Panc1 (cell line): ENCODE data around the gene MYRF. TPM values are rescaled to one million over a fixed set of nuclear protein-coding genes. Genes with fewer than 3 reads are reported as not detected.

Source experiments
- ATAC-seq: fragments of 200-7000 bp; cut with Tn5 transposase; 2 replicates; pipeline ENCODE4 v1.9.1; 2020; ENCODE audit warnings: mild to moderate bottlenecking, moderate library complexity
- BruUV-seq: library from RNA; stranded (reverse); fragments of 400-500 nt; replicated peaks from 2 replicates; lab custom pipeline; 2021; lab: Mats Ljungman, UMichigan
- CTCF ChIA-PET: fragments of 300-600 bp; sonication (Branson Sonifier 250); formaldehyde crosslinking; loops from one replicate; lab custom pipeline; 2022; ENCODE audit warnings: antibody characterized with exemption; lab: Charles Lee
- POLR2A ChIA-PET: fragments of 300-600 bp; sonication (Branson Sonifier 250); formaldehyde crosslinking; loops from one replicate; lab custom pipeline; 2022; ENCODE audit warnings: antibody characterized with exemption; lab: Charles Lee
- DNase-seq: peaks from one replicate; pipeline ENCODE4 v3.0.0-alpha.2; 2010; ENCODE audit warnings: low read depth, low spot score
- H3K27ac ChIP-seq: 2 replicates; pipeline ENCODE4 v1.5.1; 2011; ENCODE audit warnings: mild to moderate bottlenecking, low read length, inconsistent platforms
- H3K27me3 ChIP-seq: fragments of 200-500 bp; sonication (Bioruptor generic); 2 replicates; pipeline ENCODE4 v1.6.0; 2014; ENCODE audit warnings: low read length, inconsistent platforms; ENCODE audit not compliant: control insufficient read depth, insufficient read depth
- H3K36me3 ChIP-seq: fragments of 200-500 bp; sonication (Bioruptor generic); 2 replicates; pipeline ENCODE4 v1.5.1; 2014; ENCODE audit warnings: inconsistent platforms, mild to moderate bottlenecking, low read length, moderate library complexity; ENCODE audit not compliant: control insufficient read depth, insufficient read depth
- H3K4me1 ChIP-seq: 2 replicates; pipeline ENCODE4 v1.5.1; 2011; ENCODE audit warnings: inconsistent platforms, mild to moderate bottlenecking, low read length, moderate library complexity; ENCODE audit not compliant: control insufficient read depth, insufficient read depth
- H3K4me3 ChIP-seq, 2 experiments: 2 replicates each; pipeline ENCODE4 v1.5.1; 2011 to 2012; ENCODE audit warnings: low read depth in 2 of 2, low read length in 2 of 2, mild to moderate bottlenecking in 2 of 2, inconsistent platforms in 1 of 2, moderate library complexity in 1 of 2
- H3K9me3 ChIP-seq: fragments of 200-500 bp; sonication (Bioruptor generic); 2 replicates; pipeline ENCODE4 v1.5.1; 2014; ENCODE audit warnings: low read depth, mild to moderate bottlenecking, inconsistent platforms, low read length, moderate library complexity; ENCODE audit not compliant: control insufficient read depth, insufficient read depth
- POLR2AphosphoS5 ChIP-seq: IDR thresholded peaks from 2 replicates; pipeline ENCODE4 v1.6.1; 2012; ENCODE audit warnings: mild to moderate bottlenecking, low read depth, low read length, moderate library complexity
- SIN3A ChIP-seq: IDR thresholded peaks from 2 replicates; pipeline ENCODE4 v1.6.1; 2012; ENCODE audit warnings: low read depth, mild to moderate bottlenecking, low read length, moderate library complexity, borderline replicate concordance; ENCODE audit not compliant: insufficient read depth
- TCF7L2 ChIP-seq: IDR thresholded peaks from 2 replicates; pipeline ENCODE4 v1.6.1; 2011; ENCODE audit warnings: mild to moderate bottlenecking, low read depth, low read length, inconsistent platforms
- in situ Hi-C: cut with HindIII; loops from 2 replicates; pipeline ENCODE4 v1.10.0; 2016; ENCODE audit warnings: low sequenced_read_pairs, low pct_unique_long_range_greater_than_20kb
- intact Hi-C: fragments of 100-400 bp; cut with micrococcal nuclease; formaldehyde crosslinking; loops from one replicate; pipeline ENCODE4 v1.10.0; 2022; ENCODE audit not compliant: unreplicated experiment
- total RNA-seq: library from RNA; stranded (reverse); gene quantifications from one replicate; pipeline ENCODE4 v1.2.1, GENCODE V29; 2021; ENCODE audit not compliant: unreplicated experiment
- TF ChIP-seq, protein P1 (sequence below), 2 experiments: IDR thresholded peaks; 2 replicates each; pipeline ENCODE4 v1.6.1; 2011 to 2012; ENCODE audit warnings: low read depth in 2 of 2, control low read depth in 1 of 2, low read length in 1 of 2, mild to moderate bottlenecking in 1 of 2, moderate library complexity in 1 of 2; ENCODE audit not compliant: insufficient read depth in 1 of 2
- TF ChIP-seq, protein P2 (sequence below): fragments of 450-650 bp; IDR thresholded peaks from 2 replicates; pipeline ENCODE4 v1.5.1; 2017; ENCODE audit warnings: mild to moderate bottlenecking

The MYRF gene
- total RNA-seq, 1 experiment from 2014 or later, result 2.8 TPM

DNA sequence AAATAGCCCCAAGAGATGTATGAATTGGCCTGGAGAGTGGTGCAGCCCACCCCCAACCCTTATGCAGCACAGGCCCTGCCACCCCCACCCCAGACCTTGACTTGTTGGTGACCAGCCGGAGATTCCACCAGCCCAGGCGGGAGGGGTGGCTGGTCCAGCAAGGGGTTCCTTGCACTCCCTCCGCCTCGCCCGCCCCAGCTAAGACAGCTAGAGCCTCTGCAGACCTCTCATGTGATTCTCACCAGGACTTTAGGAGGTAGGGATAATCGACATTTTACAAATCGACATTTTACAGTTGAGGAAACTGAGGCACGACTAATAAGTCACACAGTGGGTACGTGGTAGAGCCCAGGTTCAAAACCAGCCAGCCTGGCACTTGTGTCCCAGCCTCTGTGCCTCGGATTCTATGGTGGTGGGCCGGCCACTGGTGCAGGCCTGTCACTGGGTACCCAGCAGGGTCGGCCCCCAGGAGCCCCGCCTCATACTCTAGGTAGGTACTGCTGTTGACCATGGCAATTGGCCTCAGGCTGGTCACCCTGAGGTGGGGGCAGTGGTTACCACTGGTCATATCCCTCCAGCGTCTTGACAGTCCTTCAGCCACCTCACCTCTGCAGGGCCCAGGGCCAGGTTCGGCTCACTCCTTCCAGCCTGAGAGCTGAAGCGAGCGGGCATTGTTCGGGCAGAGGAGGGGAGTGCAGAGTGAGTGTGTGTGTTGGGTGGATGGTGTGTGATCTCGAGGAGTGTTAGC is 35.0 kb upstream of the MYRF start:
- POLR2A ChIA-PET, result no interaction called here
- Histone ChIP-seq H3K27me3 (no peaks in the 10 kb centered on the region), H3K36me3 (no peaks in the 10 kb centered on the region), H3K27ac (no peak overlapping the region), H3K4me1 (0 out of 2 replicates have a peak, but pooled peaks cover 7% of the 10 kb centered on the region), H3K9me3 (no peaks in the 10 kb centered on the region), H3K4me3 (no peak overlapping the region)
- CTCF ChIA-PET, result no interaction called here
- DNase-seq (no peak), ATAC-seq (peak; percentile 6; the same call in 1 of the 2 replicates)
- BruUV-seq, result no TSS peak
- TF ChIP-seq TCF7L2 (no peak), SIN3A (no peak), POLR2AphosphoS5 (no peak)
- TF ChIP-seq, protein P1, sequence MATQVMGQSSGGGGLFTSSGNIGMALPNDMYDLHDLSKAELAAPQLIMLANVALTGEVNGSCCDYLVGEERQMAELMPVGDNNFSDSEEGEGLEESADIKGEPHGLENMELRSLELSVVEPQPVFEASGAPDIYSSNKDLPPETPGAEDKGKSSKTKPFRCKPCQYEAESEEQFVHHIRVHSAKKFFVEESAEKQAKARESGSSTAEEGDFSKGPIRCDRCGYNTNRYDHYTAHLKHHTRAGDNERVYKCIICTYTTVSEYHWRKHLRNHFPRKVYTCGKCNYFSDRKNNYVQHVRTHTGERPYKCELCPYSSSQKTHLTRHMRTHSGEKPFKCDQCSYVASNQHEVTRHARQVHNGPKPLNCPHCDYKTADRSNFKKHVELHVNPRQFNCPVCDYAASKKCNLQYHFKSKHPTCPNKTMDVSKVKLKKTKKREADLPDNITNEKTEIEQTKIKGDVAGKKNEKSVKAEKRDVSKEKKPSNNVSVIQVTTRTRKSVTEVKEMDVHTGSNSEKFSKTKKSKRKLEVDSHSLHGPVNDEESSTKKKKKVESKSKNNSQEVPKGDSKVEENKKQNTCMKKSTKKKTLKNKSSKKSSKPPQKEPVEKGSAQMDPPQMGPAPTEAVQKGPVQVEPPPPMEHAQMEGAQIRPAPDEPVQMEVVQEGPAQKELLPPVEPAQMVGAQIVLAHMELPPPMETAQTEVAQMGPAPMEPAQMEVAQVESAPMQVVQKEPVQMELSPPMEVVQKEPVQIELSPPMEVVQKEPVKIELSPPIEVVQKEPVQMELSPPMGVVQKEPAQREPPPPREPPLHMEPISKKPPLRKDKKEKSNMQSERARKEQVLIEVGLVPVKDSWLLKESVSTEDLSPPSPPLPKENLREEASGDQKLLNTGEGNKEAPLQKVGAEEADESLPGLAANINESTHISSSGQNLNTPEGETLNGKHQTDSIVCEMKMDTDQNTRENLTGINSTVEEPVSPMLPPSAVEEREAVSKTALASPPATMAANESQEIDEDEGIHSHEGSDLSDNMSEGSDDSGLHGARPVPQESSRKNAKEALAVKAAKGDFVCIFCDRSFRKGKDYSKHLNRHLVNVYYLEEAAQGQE (IDR thresholded peaks at IDR 0.05; ENCODE audit: insufficient read depth in 1 of 2, low read depth in 2 of 2, low read length in 1 of 2), result no peak
- TF ChIP-seq, protein P2, sequence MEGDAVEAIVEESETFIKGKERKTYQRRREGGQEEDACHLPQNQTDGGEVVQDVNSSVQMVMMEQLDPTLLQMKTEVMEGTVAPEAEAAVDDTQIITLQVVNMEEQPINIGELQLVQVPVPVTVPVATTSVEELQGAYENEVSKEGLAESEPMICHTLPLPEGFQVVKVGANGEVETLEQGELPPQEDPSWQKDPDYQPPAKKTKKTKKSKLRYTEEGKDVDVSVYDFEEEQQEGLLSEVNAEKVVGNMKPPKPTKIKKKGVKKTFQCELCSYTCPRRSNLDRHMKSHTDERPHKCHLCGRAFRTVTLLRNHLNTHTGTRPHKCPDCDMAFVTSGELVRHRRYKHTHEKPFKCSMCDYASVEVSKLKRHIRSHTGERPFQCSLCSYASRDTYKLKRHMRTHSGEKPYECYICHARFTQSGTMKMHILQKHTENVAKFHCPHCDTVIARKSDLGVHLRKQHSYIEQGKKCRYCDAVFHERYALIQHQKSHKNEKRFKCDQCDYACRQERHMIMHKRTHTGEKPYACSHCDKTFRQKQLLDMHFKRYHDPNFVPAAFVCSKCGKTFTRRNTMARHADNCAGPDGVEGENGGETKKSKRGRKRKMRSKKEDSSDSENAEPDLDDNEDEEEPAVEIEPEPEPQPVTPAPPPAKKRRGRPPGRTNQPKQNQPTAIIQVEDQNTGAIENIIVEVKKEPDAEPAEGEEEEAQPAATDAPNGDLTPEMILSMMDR, result no peak
- intact Hi-C loops (no loop called here), in situ Hi-C loops (no loop called here)

DNA sequence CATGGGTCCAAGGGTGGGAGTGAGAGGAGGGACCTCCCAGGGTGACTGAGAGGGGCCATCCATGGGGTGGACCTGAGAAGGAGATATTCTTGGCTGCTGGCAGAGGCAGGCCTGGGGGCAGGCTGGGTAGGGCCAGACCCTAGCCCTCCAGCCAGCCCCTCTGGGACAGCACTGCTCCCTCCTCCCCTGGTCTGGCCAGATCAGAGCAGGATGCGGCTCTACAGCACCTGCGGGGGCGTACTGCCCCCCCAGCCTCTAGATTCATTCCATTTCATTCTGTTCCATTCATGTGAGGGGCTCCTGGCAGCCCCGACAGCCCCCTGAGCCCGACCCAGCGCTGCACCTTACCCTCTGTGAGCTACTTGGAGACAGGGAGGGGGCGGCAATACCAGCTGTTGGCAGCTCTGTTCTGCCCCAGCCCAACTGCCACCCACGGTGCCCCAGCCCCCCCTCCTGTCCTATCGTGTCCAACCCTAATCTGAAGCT is 34.3 kb upstream of the MYRF start:
- Histone ChIP-seq H3K4me3 (no peak overlapping the region; a peak in 1 of 4 replicates), H3K27me3 (no peaks in the 10 kb centered on the region), H3K4me1 (0 out of 2 replicates have a peak, but pooled peaks cover 7% of the 10 kb centered on the region), H3K27ac (no peak overlapping the region), H3K36me3 (no peaks in the 10 kb centered on the region), H3K9me3 (no peaks in the 10 kb centered on the region)
- DNase-seq (no peak), ATAC-seq (peak; percentile 18; the same call in 1 of the 2 replicates)
- BruUV-seq, result no TSS peak
- intact Hi-C loops, result no loop called here
- no peak for TF ChIP-seq POLR2AphosphoS5
- no peak for TF ChIP-seq TCF7L2
- POLR2A ChIA-PET, result no interaction called here
- in situ Hi-C loops, result no loop called here
- CTCF ChIA-PET, result no interaction called here
